Liver (tissue), 9 donors: ENCODE results near the gene FARP1. TPM values are rescaled to one million over a fixed set of nuclear protein-coding genes. Genes with fewer than 3 reads are reported as not detected.

ENCODE experiments used
- DNase-seq: peaks from one replicate; pipeline ENCODE4 v3.0.0-alpha.2; 2017; ENCODE audit warnings: low spot score
- H3K27ac ChIP-seq, 2 donors: one replicate each; pipeline ENCODE4 v1.7.0; 2013; ENCODE audit warnings: inconsistent platforms in 2 of 2, low read length in 2 of 2, control low read depth in 1 of 2, low read depth in 1 of 2, mild to moderate bottlenecking in 1 of 2
- H3K27me3 ChIP-seq, 4 donors: one replicate each; pipeline versions ENCODE4 v1.6.1 to v1.7.0; 2013; ENCODE audit warnings: low read length in 3 of 4, inconsistent platforms in 1 of 4, mild to moderate bottlenecking in 1 of 4, moderate library complexity in 1 of 4; ENCODE audit not compliant: control insufficient read depth in 4 of 4, insufficient read depth in 4 of 4
- H3K36me3 ChIP-seq, 4 donors: one replicate each; pipeline versions ENCODE4 v1.6.1 to v1.7.0; 2013; ENCODE audit warnings: low read length in 3 of 4, mild to moderate bottlenecking in 3 of 4, low read depth in 1 of 4, moderate library complexity in 1 of 4; ENCODE audit not compliant: control insufficient read depth in 4 of 4, insufficient read depth in 3 of 4
- H3K4me1 ChIP-seq, 4 donors: one replicate each; pipeline versions ENCODE4 v1.6.1 to v1.7.0; 2013; ENCODE audit warnings: low read length in 3 of 4, mild to moderate bottlenecking in 3 of 4, moderate library complexity in 1 of 4; ENCODE audit not compliant: control insufficient read depth in 4 of 4, insufficient read depth in 4 of 4
- H3K4me3 ChIP-seq, 3 donors: one replicate each; pipeline versions ENCODE4 v1.6.1 to v1.7.0; 2013; ENCODE audit warnings: low read length in 3 of 3, control low read depth in 1 of 3, low read depth in 1 of 3, mild to moderate bottlenecking in 1 of 3
- H3K9ac ChIP-seq, 2 donors: one replicate each; pipeline ENCODE4 v1.7.0; 2013; ENCODE audit warnings: low read length in 2 of 2, mild to moderate bottlenecking in 2 of 2, moderate library complexity in 2 of 2, control low read depth in 1 of 2, low read depth in 1 of 2
- H3K9me3 ChIP-seq, 4 donors: one replicate each; pipeline versions ENCODE4 v1.6.1 to v1.7.0; 2013; ENCODE audit warnings: low read length in 3 of 4; ENCODE audit not compliant: control insufficient read depth in 4 of 4
- EGR1 ChIP-seq, 2 donors: IDR thresholded peaks; 2 replicates each; pipeline ENCODE4 v1.6.1; 2016 to 2018; ENCODE audit warnings: antibody characterized with exemption in 2 of 2, low read depth in 2 of 2
- FOXA1 ChIP-seq: IDR thresholded peaks from 2 replicates; pipeline ENCODE4 v1.6.1; 2016; ENCODE audit warnings: antibody characterized with exemption
- FOXA2 ChIP-seq: IDR thresholded peaks from 2 replicates; pipeline ENCODE4 v1.6.1; 2016; ENCODE audit warnings: antibody characterized with exemption
- GABPA ChIP-seq, 2 donors: IDR thresholded peaks in 1 of 2; conservative IDR thresholded peaks in 1 of 2; 2 replicates each; pipeline ENCODE4 v1.6.1; 2016; ENCODE audit warnings: antibody characterized with exemption in 2 of 2, mild to moderate bottlenecking in 1 of 2, moderate library complexity in 1 of 2
- HNF4A ChIP-seq, 2 donors: conservative IDR thresholded peaks; 2 replicates each; pipeline ENCODE4 v1.6.1; 2016; ENCODE audit warnings: antibody characterized with exemption in 2 of 2, mild to moderate bottlenecking in 2 of 2
- HNF4G ChIP-seq: IDR thresholded peaks from 2 replicates; pipeline ENCODE4 v1.6.1; 2016; ENCODE audit warnings: antibody characterized with exemption
- JUND ChIP-seq, 2 donors: IDR thresholded peaks; 2 replicates each; pipeline ENCODE4 v1.6.1; 2016; ENCODE audit warnings: antibody characterized with exemption in 2 of 2
- NR2F2 ChIP-seq: IDR thresholded peaks from 2 replicates; pipeline ENCODE4 v1.6.1; 2016; ENCODE audit warnings: antibody characterized with exemption
- RAD21 ChIP-seq, 2 donors: IDR thresholded peaks; 2 replicates each; pipeline ENCODE4 v1.6.1; 2016; ENCODE audit warnings: antibody characterized with exemption in 2 of 2, mild to moderate bottlenecking in 2 of 2
- REST ChIP-seq: IDR thresholded peaks from 2 replicates; pipeline ENCODE4 v1.6.1; 2016; ENCODE audit warnings: antibody characterized with exemption, mild to moderate bottlenecking
- RXRA ChIP-seq, 2 donors: IDR thresholded peaks; 2 replicates each; pipeline ENCODE4 v1.6.1; 2017 to 2018; ENCODE audit warnings: antibody characterized with exemption in 2 of 2, mild to moderate bottlenecking in 1 of 2
- SP1 ChIP-seq: IDR thresholded peaks from 2 replicates; pipeline ENCODE4 v1.6.1; 2018; ENCODE audit warnings: antibody characterized with exemption, mild to moderate bottlenecking
- TAF1 ChIP-seq: conservative IDR thresholded peaks from 2 replicates; pipeline ENCODE4 v1.6.1; 2016; ENCODE audit warnings: antibody characterized with exemption, mild to moderate bottlenecking
- YY1 ChIP-seq: IDR thresholded peaks from 2 replicates; pipeline ENCODE4 v1.6.1; 2016; ENCODE audit warnings: antibody characterized with exemption, mild to moderate bottlenecking
- ZBTB33 ChIP-seq: IDR thresholded peaks from 2 replicates; pipeline ENCODE4 v1.6.1; 2016; ENCODE audit warnings: antibody characterized with exemption
- WGBS: extraction: QIAGEN DNeasy Blood & Tissue Kit; methylation state at CpG from one replicate; pipeline ENCODE4 v1.1.7; 2013; 5-methylcytosine and 5-hydroxymethylcytosine counted together
- polyA plus RNA-seq, 2 donors: library from polyadenylated mRNA; stranded (reverse) in 1 of 2; unstranded in 1 of 2; fragments of 200-250 nt in 1 of 2; fragments of >200 nt in 1 of 2; fragmentation: Nextera tagmentation in 1 of 2; extraction: Ambion mirVana in 1 of 2; gene quantifications; one replicate each; pipeline versions ENCODE4 v1.2.1 to v1.2.3, GENCODE V29; 2013 to 2015
- total RNA-seq, 2 donors: library from RNA; depleted of rRNA; stranded (reverse); fragments of >200 nt; gene quantifications; one replicate each; pipeline ENCODE4 v1.2.3, GENCODE V29; 2014
- TF ChIP-seq, protein P1 (sequence below): IDR thresholded peaks from 2 replicates; pipeline ENCODE4 v1.6.1; 2016; ENCODE audit warnings: antibody characterized with exemption
- TF ChIP-seq, protein P2 (sequence below): IDR thresholded peaks from 2 replicates; pipeline ENCODE4 v1.6.1; 2016; ENCODE audit warnings: antibody characterized with exemption
- TF ChIP-seq, protein P3 (sequence below): fragments of 150-350 bp; IDR thresholded peaks from 2 replicates; pipeline ENCODE4 v1.5.1; 2017; ENCODE audit warnings: improper control_type of control experiment, low read depth, low read length; ENCODE audit not compliant: missing input control
- donor health status: healthy.
- donor health status: healthy.
- donor health status: healthy.
- donor health status: healthy.
- donor health status: healthy.

The FARP1 gene
- total and polyA plus RNA-seq, 4 donors: 28.4 to 62.6 (median 39.8) TPM

- no peak overlapping the region for H3K4me3 ChIP-seq
- H3K27me3 ChIP-seq: no peaks in the 10 kb centered on the region
- peaks cover 23 to 55% (median 46%) of the 10 kb centered on the region in 4 donors for H3K4me1 ChIP-seq
- no peaks in the 10 kb centered on the region for H3K9me3 ChIP-seq
- no peak overlapping the region for H3K9ac ChIP-seq
- H3K36me3 ChIP-seq: peaks cover 2 to 11% (median 9%) of the 10 kb centered on the region in 4 donors
- peak overlapping the region; percentile 48 to 66 for H3K27ac ChIP-seq
- DNase-seq: no peak
- WGBS: 71% methylated on average over 24 of the region's 24 CpGs
- no peak for TF ChIP-seq HNF4G
- peak; percentile 31 to 32 for TF ChIP-seq HNF4A (conservative IDR thresholded peaks at IDR 0.05)
- TF ChIP-seq TAF1: no peak
- TF ChIP-seq JUND (IDR thresholded peaks at IDR 0.05): no peak
- TF ChIP-seq NR2F2: no peak
- TF ChIP-seq RAD21 (IDR thresholded peaks at IDR 0.05): no peak
- peak; percentile 50 to 59 for TF ChIP-seq RXRA (IDR thresholded peaks at IDR 0.05)
- TF ChIP-seq FOXA1: no peak
- no peak for TF ChIP-seq EGR1 (IDR thresholded peaks at IDR 0.05; ENCODE audit: low read depth in 2 of 2)
- TF ChIP-seq, protein P1, sequence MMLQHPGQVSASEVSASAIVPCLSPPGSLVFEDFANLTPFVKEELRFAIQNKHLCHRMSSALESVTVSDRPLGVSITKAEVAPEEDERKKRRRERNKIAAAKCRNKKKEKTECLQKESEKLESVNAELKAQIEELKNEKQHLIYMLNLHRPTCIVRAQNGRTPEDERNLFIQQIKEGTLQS: no peak
- TF ChIP-seq YY1: no peak
- TF ChIP-seq, protein P2, sequence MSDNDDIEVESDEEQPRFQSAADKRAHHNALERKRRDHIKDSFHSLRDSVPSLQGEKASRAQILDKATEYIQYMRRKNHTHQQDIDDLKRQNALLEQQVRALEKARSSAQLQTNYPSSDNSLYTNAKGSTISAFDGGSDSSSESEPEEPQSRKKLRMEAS: no peak
Observed at GRCh38 chr13:98474761-98475160, 331.9 kb downstream of the FARP1 start.

DNA sequence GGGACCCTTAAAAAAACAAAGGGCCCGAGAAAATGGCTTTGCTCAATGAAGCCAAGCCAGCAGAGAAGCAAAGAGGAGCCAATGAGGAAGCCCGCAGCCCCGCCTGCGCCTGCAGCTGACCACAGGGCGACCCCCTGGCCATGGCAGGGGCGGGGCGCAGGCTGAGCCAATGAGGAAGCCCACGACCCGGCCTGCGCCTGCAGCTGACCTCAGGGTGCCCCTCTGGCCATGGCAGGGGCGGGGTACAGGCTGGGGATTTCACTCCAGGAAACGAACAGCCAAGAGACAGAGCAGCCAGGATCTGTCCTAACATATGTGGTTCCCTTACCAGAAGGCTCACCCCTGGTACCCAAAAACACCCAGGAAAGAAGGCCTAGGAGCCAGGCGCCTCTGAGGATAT, 332.6 kb downstream of the FARP1 start:
- Histone ChIP-seq H3K27ac (peak overlapping the region; percentile 48 to 66), H3K36me3 (peaks cover 2 to 11% (median 9%) of the 10 kb centered on the region in 4 donors), H3K4me3 (no peak overlapping the region), H3K4me1 (peaks cover 23 to 55% (median 47%) of the 10 kb centered on the region in 4 donors), H3K9me3 (no peaks in the 10 kb centered on the region), H3K9ac (no peak overlapping the region), H3K27me3 (no peaks in the 10 kb centered on the region)
- WGBS: 62% methylated on average over 13 of the region's 13 CpGs
- TF ChIP-seq, protein P1: no peak
- no peak for TF ChIP-seq EGR1 (IDR thresholded peaks at IDR 0.05; ENCODE audit: low read depth in 2 of 2)
- TF ChIP-seq GABPA (IDR thresholded peaks at IDR 0.05 in 1 of 2, conservative IDR thresholded peaks at IDR 0.05 in 1 of 2): no peak
- DNase-seq: peak; percentile 55

DNA sequence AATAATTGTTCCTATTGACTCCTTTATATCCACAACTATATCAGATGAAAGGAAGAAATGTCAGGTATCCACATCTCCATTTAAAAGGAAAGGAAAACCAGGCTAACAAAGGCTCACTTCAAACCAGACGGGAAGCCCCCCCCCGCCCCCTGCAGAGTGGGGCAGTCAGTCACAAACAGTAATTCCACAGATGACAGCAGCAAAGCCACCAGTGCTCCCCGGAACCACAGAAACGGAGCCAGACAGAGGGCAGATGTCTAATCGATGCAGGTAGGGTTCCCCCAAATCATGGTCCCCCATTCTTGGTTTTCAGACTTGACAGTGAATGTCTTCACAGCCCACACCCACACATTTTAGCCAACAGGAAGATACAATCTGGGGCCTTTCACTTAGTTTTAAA, 333.2 kb downstream of the FARP1 start:
- no peak overlapping the region for H3K9ac ChIP-seq
- H3K4me3 ChIP-seq: no peak overlapping the region
- no peak for DNase-seq
- TF ChIP-seq TAF1: no peak
- TF ChIP-seq, protein P2: no peak
- TF ChIP-seq GABPA (IDR thresholded peaks at IDR 0.05 in 1 of 2, conservative IDR thresholded peaks at IDR 0.05 in 1 of 2): no peak
- no peak for TF ChIP-seq SP1
- no peak for TF ChIP-seq FOXA2
- TF ChIP-seq RAD21 (IDR thresholded peaks at IDR 0.05): no peak
- no peak for TF ChIP-seq HNF4A (conservative IDR thresholded peaks at IDR 0.05)
- no peak for TF ChIP-seq HNF4G
- no peak for TF ChIP-seq RXRA (IDR thresholded peaks at IDR 0.05)
- no peak for TF ChIP-seq REST
- TF ChIP-seq ZBTB33: no peak
- TF ChIP-seq YY1: no peak
- TF ChIP-seq, protein P3, sequence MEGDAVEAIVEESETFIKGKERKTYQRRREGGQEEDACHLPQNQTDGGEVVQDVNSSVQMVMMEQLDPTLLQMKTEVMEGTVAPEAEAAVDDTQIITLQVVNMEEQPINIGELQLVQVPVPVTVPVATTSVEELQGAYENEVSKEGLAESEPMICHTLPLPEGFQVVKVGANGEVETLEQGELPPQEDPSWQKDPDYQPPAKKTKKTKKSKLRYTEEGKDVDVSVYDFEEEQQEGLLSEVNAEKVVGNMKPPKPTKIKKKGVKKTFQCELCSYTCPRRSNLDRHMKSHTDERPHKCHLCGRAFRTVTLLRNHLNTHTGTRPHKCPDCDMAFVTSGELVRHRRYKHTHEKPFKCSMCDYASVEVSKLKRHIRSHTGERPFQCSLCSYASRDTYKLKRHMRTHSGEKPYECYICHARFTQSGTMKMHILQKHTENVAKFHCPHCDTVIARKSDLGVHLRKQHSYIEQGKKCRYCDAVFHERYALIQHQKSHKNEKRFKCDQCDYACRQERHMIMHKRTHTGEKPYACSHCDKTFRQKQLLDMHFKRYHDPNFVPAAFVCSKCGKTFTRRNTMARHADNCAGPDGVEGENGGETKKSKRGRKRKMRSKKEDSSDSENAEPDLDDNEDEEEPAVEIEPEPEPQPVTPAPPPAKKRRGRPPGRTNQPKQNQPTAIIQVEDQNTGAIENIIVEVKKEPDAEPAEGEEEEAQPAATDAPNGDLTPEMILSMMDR: no peak
- no peak for TF ChIP-seq EGR1 (IDR thresholded peaks at IDR 0.05; ENCODE audit: low read depth in 2 of 2)
- WGBS: 59% methylated on average over 5 of the region's 5 CpGs
- H3K27me3 ChIP-seq: no peaks in the 10 kb centered on the region
- peaks cover 0 to 8% (median 7%) of the 10 kb centered on the region in 4 donors for H3K36me3 ChIP-seq
- H3K9me3 ChIP-seq: no peaks in the 10 kb centered on the region
- H3K27ac ChIP-seq: peak overlapping the region; percentile 35 to 72
- H3K4me1 ChIP-seq: peaks cover 23 to 55% (median 49%) of the 10 kb centered on the region in 4 donors
